Measurements from ENCODE around the gene NTN3.

Gene NTN3

GRCh38 chr16:2497116-2497630 lies 26.1 kb downstream of the NTN3 start:
- DNase-seq (ENCODE audit: low spot score): no peak

- no peak for DNase-seq (ENCODE audit: low spot score)
Measured at GRCh38 chr16:2497695-2498484, 26.8 kb downstream of the NTN3 start.

GRCh38 chr16:2498531-2499253 lies 27.6 kb downstream of the NTN3 start:
- no peak for DNase-seq (ENCODE audit: low spot score)

GRCh38 chr16:2499454-2499853 lies 28.4 kb downstream of the NTN3 start:
- DNase-seq (ENCODE audit: low spot score): no peak

GRCh38 chr16:2499890-2500429 lies 28.9 kb downstream of the NTN3 start:
- no peak for DNase-seq (ENCODE audit: low spot score)

- no peak for DNase-seq (ENCODE audit: low spot score)
Measured at GRCh38 chr16:2500430-2500917, 29.4 kb downstream of the NTN3 start.

- peak; percentile 84 for DNase-seq (ENCODE audit: low spot score)
Measured at GRCh38 chr16:2500918-2501750, 30.0 kb downstream of the NTN3 start.

- DNase-seq (ENCODE audit: low spot score): no peak
Measured at GRCh38 chr16:2501946-2502895, 31.1 kb downstream of the NTN3 start.

- no peak for DNase-seq (ENCODE audit: low spot score)
Measured at GRCh38 chr16:2505695-2506094, 34.6 kb downstream of the NTN3 start.

GRCh38 chr16:2507052-2507659 lies 36.1 kb downstream of the NTN3 start:
- DNase-seq (ENCODE audit: low spot score): no peak

GRCh38 chr16:2507665-2508064 lies 36.6 kb downstream of the NTN3 start:
- DNase-seq (ENCODE audit: low spot score): no peak

GRCh38 chr16:2508722-2509400 lies 37.8 kb downstream of the NTN3 start:
- DNase-seq (ENCODE audit: low spot score): no peak

GRCh38 chr16:2511128-2511800 lies 40.2 kb downstream of the NTN3 start:
- no peak for DNase-seq (ENCODE audit: low spot score)

GRCh38 chr16:2511996-2512734 lies 41.1 kb downstream of the NTN3 start:
- no peak for DNase-seq (ENCODE audit: low spot score)

- DNase-seq (ENCODE audit: low spot score): no peak
Measured at GRCh38 chr16:2512735-2513404, 41.8 kb downstream of the NTN3 start.

GRCh38 chr16:2513405-2514332 lies 42.6 kb downstream of the NTN3 start, which contains the start of gene ATP6V0C:
Gene ATP6V0C, plus strand, starts transcription at chr16:2513952. Its CDS starts 152 bp downstream, at chr16:2514104.
- DNase-seq (ENCODE audit: low spot score): peak; percentile 75

Data from kidney capillary endothelial cell (primary cell).